Inferior parietal cortex (tissue), 1 donor: ENCODE results near the gene CYP2W1.
A peak's percentile ranks its signal among the peaks of the same experiment; 100 is the strongest.
"Not testable (repeated sequence)": the region's sequence is repeated elsewhere in the genome, so short reads cannot be mapped to it uniquely, and the experiment has no call there.

Experiments used
- DNase-seq: peaks from one replicate; pipeline ENCODE4 v3.0.0-alpha.2; 2016; ENCODE audit errors: extremely low spot score

CYP2W1 gene

GRCh38 chr7:951881-952547 lies 31.0 kb upstream of the CYP2W1 start:
- no peak for DNase-seq

GRCh38 chr7:952548-953441 lies 30.2 kb upstream of the CYP2W1 start:
- no peak for DNase-seq

GRCh38 chr7:953547-954327 lies 29.2 kb upstream of the CYP2W1 start:
- peak; percentile 57 for DNase-seq

GRCh38 chr7:954330-955238 lies 28.4 kb upstream of the CYP2W1 start, which contains the start of gene ADAP1:
Gene ADAP1 (minus strand): TSS chr7:954680. CDS start chr7:954477, 203 bp downstream.
- DNase-seq = no peak

GRCh38 chr7:956031-956430 lies 26.9 kb upstream of the CYP2W1 start:
- no peak for DNase-seq

GRCh38 chr7:957418-958220 lies 25.4 kb upstream of the CYP2W1 start:
- DNase-seq = no peak

- DNase-seq = no peak
Measured at GRCh38 chr7:958221-959200, 24.5 kb upstream of the CYP2W1 start.

- no peak for DNase-seq
Measured at GRCh38 chr7:959271-959670, 23.7 kb upstream of the CYP2W1 start.

- not testable (repeated sequence) for DNase-seq
Measured at GRCh38 chr7:959740-960139, 23.2 kb upstream of the CYP2W1 start.

- no peak for DNase-seq
Measured at GRCh38 chr7:960269-960871, 22.6 kb upstream of the CYP2W1 start.

- not testable (repeated sequence) for DNase-seq
Measured at GRCh38 chr7:960972-961371, 22.0 kb upstream of the CYP2W1 start.

- DNase-seq = no peak
Measured at GRCh38 chr7:961546-962400, 21.2 kb upstream of the CYP2W1 start.

- no peak for DNase-seq
Measured at GRCh38 chr7:962401-963081, 20.4 kb upstream of the CYP2W1 start.

GRCh38 chr7:963236-964078 lies 19.5 kb upstream of the CYP2W1 start:
- no peak for DNase-seq

GRCh38 chr7:964401-965231 lies 18.4 kb upstream of the CYP2W1 start:
- DNase-seq = peak; percentile 75
